HG03460 (cell line): Measurements from ENCODE around the gene PDE6C.

ENCODE experiments used
- ATAC-seq: cut with Tn5 transposase; IDR thresholded peaks from one replicate; pipeline ENCODE4 v1.9.1; 2021; ENCODE audit not compliant: unreplicated experiment

PDE6C gene

GRCh38 chr10:93612311-93612710 lies at the start of gene PDE6C:
Gene PDE6C (plus strand): TSS chr10:93612537. CDS start chr10:93612726, 189 bp downstream.
- no peak for ATAC-seq

DNA sequence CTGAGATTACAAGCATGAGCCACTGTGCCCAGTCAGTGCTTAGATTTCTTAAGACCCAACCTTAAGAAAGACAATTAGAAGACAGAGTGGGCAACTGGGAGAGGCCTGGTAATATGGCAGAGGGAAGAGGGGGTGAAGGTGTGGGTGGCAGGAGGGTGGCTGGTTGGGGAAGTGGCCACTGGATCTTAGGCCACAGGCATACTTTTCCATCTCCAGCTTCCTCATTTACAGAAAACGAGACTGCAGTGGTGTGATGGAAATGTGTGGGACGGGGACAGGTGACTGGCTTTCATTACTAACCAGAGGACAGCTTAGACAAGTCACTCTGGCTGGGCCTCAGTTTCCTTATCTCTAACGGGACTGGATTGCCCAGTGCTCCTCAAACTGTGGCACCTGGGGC lies 46.9 kb upstream of the PDE6C start:
- ATAC-seq = no peak

DNA sequence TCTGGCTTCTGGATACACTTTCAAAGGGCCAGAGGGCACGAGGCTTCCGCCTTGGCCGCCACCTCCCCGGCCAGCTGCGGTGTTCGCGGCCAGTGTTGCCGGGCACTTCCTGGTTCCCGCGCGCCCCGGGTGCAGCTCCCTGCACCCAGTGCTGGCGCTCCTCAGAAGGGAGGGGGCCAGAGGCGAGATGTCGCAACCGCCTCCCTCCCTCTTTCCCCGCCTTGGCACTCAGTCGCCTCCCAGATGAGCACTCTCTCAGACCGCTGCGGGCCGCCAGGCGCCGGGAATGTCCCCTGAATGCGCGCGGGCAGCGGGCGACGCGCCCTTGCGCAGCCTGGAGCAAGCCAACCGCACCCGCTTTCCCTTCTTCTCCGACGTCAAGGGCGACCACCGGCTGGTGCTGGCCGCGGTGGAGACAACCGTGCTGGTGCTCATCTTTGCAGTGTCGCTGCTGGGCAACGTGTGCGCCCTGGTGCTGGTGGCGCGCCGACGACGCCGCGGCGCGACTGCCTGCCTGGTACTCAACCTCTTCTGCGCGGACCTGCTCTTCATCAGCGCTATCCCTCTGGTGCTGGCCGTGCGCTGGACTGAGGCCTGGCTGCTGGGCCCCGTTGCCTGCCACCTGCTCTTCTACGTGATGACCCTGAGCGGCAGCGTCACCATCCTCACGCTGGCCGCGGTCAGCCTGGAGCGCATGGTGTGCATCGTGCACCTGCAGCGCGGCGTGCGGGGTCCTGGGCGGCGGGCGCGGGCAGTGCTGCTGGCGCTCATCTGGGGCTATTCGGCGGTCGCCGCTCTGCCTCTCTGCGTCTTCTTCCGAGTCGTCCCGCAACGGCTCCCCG lies 45.7 kb upstream of the PDE6C start, which contains the start of gene FFAR4:
Gene FFAR4 (plus strand): TSS at position 231 of the 842 bp plus-strand sequence. CDS start 56 bp downstream, at position 287.
- no peak for ATAC-seq

DNA sequence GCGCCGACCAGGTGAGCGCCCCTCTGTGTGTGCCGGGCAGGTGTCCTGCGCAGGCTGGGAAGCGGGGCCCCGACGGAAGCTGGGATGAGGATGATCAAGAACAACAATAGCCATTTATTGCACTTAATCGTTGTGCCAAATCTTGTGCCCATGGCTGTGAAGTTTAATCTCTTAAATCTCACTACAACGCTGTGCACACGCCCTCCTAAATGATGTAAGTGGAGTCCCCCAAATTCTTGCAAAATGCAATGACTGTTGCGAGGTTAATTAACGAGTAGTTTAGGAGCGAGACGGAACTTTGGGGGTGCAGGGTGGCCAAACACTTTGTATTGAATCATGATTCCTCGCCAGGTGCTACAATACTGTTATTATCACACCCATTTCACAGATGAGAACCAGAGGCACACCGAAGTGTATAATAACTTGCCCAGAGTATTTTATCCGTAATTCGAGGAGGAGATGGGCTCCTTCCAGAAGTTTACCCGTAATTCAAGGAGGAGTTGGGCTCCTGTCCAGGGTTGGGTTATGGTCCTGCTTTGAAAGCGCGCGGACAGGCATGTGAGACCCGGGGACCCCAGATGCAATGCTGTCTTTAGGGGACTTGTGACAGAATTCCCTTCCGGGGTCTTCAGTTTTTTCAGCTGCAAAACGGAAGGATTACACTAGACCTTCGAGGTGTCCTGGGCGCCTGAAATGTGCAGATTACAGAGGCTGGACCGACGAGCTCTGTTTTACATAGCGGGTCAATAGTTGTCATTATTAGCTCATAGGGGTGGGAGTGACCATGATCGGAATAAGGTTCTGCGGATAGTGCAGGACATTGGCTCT lies 44.8 kb upstream of the PDE6C start:
- ATAC-seq = no peak

- no peak for ATAC-seq
Measured at GRCh38 chr10:93568105-93568390, 44.3 kb upstream of the PDE6C start.

GRCh38 chr10:93570383-93570782 lies 42.0 kb upstream of the PDE6C start:
- no peak for ATAC-seq

GRCh38 chr10:93572606-93573005 lies 39.7 kb upstream of the PDE6C start:
- ATAC-seq = no peak

GRCh38 chr10:93573051-93573909 lies 39.1 kb upstream of the PDE6C start:
- ATAC-seq = no peak

GRCh38 chr10:93573924-93574323 lies 38.4 kb upstream of the PDE6C start:
- ATAC-seq = no peak

DNA sequence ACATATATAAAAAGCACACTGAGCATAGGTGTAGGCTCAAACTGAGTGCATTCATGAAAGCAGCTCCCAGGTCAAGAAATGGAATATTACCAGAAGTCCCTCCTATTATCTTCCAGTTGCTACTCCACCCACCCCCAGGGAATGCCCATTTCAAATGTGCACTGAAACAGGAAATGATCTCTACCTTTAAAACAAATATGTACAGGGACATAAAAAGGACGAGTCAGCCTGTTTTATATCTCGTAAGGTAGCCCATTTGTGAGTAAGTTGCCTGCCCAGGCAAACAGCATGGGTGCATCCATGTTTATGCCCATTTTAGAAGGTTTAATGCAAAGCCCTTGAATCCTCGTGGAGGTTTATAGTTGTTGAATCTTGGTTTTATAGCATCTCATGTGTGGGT lies 35.4 kb upstream of the PDE6C start:
- no peak for ATAC-seq

- ATAC-seq = no peak
Measured at GRCh38 chr10:93577565-93577964, 34.8 kb upstream of the PDE6C start.

DNA sequence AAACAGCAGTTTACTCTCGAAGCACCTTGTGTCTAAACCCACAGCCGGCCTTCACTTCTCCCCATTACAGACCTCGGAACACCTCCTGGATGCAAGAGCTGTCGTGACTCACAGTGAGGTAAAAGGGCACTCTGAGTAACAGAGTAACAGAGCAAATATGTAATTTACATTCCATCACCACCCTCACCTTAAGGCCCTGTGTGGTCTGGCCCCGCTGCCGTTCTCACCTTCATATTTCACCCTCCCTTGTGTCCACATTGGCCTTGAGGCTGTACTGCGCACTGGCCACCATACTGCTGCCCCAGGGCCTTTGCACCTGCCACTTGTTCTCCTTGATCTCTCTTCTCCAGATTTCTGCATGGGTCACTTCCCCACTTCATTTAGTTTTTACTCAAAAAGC lies 33.2 kb upstream of the PDE6C start:
- ATAC-seq = no peak

DNA sequence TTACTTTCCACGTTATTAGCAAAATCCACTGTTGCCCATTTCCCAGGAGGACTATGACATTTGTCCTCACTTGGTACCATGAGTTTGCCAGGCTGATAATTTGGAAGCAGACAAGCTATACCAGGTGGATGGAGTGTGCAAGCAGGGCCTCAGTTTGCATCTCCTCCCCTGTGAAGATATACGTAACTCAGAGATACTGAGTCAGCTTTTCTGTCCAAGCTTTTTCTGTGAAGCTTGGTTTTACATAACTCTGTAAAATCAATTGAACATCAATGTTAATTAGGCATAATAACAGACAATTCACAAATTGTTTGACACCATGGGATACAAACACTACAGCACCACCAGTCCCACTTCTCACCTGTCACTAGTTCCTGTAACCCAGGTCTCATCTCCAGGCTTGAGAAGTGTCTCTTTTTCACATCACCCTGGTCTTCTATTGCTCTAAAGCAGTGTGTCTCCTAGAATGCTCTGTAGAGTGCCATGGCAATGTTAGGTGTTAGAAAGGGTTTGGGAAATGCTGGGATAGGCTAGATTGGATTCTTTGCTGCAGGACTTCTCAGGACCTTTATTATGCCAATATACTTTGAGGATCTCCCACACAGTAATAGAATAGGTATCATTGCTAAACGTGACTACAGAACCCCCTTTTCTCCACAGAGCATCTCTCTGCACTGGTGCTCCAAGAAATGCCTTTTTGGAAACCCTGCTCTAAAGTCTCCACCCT lies 32.2 kb upstream of the PDE6C start:
- ATAC-seq = no peak

DNA sequence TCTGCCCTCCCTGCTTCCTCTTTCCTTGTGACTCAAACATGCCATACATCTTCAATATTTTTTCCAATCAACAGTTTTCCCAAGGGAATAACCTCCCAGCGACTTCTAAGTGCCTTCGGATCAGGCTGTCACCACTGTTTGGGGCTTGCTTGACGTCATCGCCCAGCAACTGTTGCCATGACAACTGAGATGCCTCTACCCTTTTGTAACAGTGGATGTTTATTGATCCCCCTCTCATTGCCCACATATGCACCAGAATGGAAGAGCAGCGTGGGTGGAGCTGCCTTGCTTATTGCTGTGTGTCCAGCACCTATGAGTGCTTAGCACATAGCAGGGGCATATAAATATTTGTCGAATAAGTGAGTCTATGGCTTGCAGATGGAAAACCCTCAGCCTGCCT lies 31.5 kb upstream of the PDE6C start:
- no peak for ATAC-seq

GRCh38 chr10:93584445-93584844 lies 27.9 kb upstream of the PDE6C start:
- no peak for ATAC-seq

DNA sequence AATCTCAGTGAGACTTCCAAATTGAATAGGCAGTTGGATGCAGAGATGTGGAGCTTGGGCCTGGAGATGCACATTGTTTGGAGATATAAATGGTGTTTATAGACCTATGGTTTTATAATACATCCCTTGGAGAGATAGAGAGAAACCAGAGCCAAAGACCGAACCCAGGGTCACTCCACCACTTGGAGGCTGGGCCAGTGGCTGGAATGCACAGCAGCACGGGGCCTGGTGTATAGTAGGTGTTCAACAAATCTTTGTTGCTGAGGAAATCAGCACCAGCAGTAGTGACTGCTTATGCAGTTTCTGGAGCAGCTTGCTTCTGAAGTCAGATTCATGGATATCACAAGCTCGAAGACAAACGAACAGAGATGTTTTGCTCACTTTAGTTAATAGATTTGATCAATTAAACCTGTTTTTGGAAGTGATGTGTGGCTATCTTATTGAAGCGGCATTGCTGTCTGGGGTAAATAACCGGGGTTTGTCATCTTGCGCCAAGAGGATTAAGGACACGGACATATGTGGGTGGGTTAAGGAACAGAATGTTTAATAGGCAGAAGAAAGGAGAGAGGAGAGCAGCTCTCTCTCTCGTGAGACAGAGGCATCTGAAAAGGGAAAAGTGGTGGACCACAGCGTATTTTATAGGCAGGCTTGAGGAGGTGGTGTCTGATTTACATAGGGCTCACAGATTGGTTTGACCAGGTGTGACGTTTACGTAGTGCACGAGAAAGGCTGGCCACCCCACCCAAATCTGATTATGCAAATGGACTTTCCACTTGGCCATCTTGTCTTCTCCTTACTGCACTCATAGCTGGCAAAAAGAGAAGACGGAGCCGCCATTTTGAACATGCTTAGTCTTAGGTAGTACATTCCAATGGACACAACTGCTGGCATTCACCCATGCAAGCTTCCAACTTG lies 22.4 kb upstream of the PDE6C start:
- no peak for ATAC-seq

- ATAC-seq = no peak
Measured at GRCh38 chr10:93590638-93591037, 21.7 kb upstream of the PDE6C start.

- ATAC-seq = no peak
Measured at GRCh38 chr10:93591065-93591808, 21.1 kb upstream of the PDE6C start.

GRCh38 chr10:93593254-93593653 lies 19.1 kb upstream of the PDE6C start:
- ATAC-seq = no peak
